ENCODE measurements around the gene CA10. TPM values are rescaled to one million over a fixed set of nuclear protein-coding genes. Genes with fewer than 3 reads are reported as not detected.

Gene CA10
- polyA plus RNA-seq, 1 donor (not counting 4 experiments of a cell fraction or from before 2014, with no cell fraction given), result 2.9 TPM

DNA sequence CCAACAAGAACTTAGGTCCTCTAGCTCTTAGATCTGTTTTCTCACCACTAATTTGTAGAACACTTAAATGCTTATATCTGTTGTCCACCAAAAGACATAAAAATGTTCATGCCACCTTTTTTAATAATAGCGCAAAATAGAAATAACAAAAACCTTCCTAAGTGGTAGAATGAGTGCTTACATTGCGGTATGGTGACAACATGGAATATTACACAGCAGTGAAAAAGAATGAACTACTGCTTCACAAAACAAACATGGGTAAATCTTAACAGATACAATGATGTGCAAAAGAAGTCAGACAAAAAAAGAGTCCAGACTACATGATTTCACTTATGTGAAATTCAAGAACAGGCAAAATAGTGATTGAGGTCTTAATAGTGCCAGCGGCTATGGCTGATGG, 351.1 kb downstream of the CA10 start:
- Histone ChIP-seq H3K9me1 (ENCODE audit: control insufficient read depth, extremely low read depth, insufficient read depth, low read length) (no peaks in the 10 kb centered on the region), H3K4me2 (ENCODE audit: control insufficient read depth, extremely low read depth, insufficient read depth, low read depth, low read length) (no peak overlapping the region), H3K4me1 (ENCODE audit: control insufficient read depth, extremely low read depth, insufficient read depth, low read length) (no peaks in the 10 kb centered on the region), H3K79me2 (ENCODE audit: control insufficient read depth, insufficient read depth, low read length) (no peaks in the 10 kb centered on the region), H3K9me3 (ENCODE audit: control insufficient read depth, low read depth, low read length) (no peaks in the 10 kb centered on the region), H2AFZ (ENCODE audit: control insufficient read depth, low read length) (no peak overlapping the region), H3K4me3 (ENCODE audit: control insufficient read depth in 2 of 3, extremely low read depth in 1 of 3, insufficient read depth in 2 of 3, low read depth in 1 of 3, low read length in 3 of 3) (no peak overlapping the region), H4K20me1 (ENCODE audit: control insufficient read depth, extremely low read depth, insufficient read depth, low read length) (no peaks in the 10 kb centered on the region), H3K27ac (ENCODE audit: control insufficient read depth, insufficient read depth, low read length) (no peak overlapping the region), H3K36me3 (ENCODE audit: control insufficient read depth in 2 of 2, extremely low read depth in 1 of 2, insufficient read depth in 2 of 2, low read length in 2 of 2) (no peaks in the 10 kb centered on the region), H3K9ac (ENCODE audit: control insufficient read depth, extremely low read depth, insufficient read depth, low read length) (no peak overlapping the region), H3K27me3 (ENCODE audit: control insufficient read depth, extremely low read depth, insufficient read depth, low read length) (no peaks in the 10 kb centered on the region)
- dilution Hi-C loops (cut with MboI; ENCODE audit: extremely low pct_ligation_motif_present, low sequenced_read_pairs), result no loop called here
- no peak for FAIRE-seq
- DNase-seq (ENCODE audit: low read depth, low spot score), result no peak
- TF ChIP-seq, protein P1, sequence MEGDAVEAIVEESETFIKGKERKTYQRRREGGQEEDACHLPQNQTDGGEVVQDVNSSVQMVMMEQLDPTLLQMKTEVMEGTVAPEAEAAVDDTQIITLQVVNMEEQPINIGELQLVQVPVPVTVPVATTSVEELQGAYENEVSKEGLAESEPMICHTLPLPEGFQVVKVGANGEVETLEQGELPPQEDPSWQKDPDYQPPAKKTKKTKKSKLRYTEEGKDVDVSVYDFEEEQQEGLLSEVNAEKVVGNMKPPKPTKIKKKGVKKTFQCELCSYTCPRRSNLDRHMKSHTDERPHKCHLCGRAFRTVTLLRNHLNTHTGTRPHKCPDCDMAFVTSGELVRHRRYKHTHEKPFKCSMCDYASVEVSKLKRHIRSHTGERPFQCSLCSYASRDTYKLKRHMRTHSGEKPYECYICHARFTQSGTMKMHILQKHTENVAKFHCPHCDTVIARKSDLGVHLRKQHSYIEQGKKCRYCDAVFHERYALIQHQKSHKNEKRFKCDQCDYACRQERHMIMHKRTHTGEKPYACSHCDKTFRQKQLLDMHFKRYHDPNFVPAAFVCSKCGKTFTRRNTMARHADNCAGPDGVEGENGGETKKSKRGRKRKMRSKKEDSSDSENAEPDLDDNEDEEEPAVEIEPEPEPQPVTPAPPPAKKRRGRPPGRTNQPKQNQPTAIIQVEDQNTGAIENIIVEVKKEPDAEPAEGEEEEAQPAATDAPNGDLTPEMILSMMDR (optimal IDR thresholded peaks at IDR 0.05 in 1 of 3, IDR thresholded peaks at IDR 0.05 in 1 of 3, conservative IDR thresholded peaks at IDR 0.05 in 1 of 3; ENCODE audit: extremely low read depth in 1 of 3, insufficient read depth in 2 of 3, low read length in 3 of 3), result no peak
- no peak for TF ChIP-seq EZH2 (IDR thresholded peaks at IDR 0.05; ENCODE audit: low read length)

DNA sequence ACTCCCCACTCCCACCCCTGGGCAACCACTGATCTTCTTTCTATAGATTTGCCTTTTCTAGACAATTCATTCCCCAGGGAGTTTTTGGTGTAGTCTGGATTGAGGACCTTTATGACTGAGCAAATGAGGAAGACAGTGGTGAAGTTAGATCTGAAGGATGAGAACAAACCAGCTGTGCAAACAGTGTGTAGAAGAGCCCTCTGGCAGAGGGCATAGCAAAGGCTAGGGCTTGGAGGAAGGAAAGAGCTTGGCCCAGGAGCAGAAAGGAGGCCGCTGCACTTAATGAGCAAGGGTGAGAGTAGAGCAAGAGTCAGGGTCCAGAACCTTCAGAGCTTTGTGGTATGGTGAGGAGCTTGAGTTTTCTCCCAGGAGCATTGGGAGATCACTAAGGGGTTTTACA, 352.7 kb downstream of the CA10 start:
- Histone ChIP-seq H3K79me2 (ENCODE audit: control insufficient read depth, insufficient read depth, low read length) (no peaks in the 10 kb centered on the region), H3K36me3 (ENCODE audit: control insufficient read depth in 2 of 2, extremely low read depth in 1 of 2, insufficient read depth in 2 of 2, low read length in 2 of 2) (no peaks in the 10 kb centered on the region), H3K9me1 (ENCODE audit: control insufficient read depth, extremely low read depth, insufficient read depth, low read length) (no peaks in the 10 kb centered on the region), H3K4me3 (ENCODE audit: control insufficient read depth in 2 of 3, extremely low read depth in 1 of 3, insufficient read depth in 2 of 3, low read depth in 1 of 3, low read length in 3 of 3) (no peak overlapping the region), H3K9ac (ENCODE audit: control insufficient read depth, extremely low read depth, insufficient read depth, low read length) (no peak overlapping the region), H3K27ac (ENCODE audit: control insufficient read depth, insufficient read depth, low read length) (no peak overlapping the region), H3K4me2 (ENCODE audit: control insufficient read depth, extremely low read depth, insufficient read depth, low read depth, low read length) (no peak overlapping the region), H3K4me1 (ENCODE audit: control insufficient read depth, extremely low read depth, insufficient read depth, low read length) (no peaks in the 10 kb centered on the region), H3K9me3 (ENCODE audit: control insufficient read depth, low read depth, low read length) (no peaks in the 10 kb centered on the region), H3K27me3 (ENCODE audit: control insufficient read depth, extremely low read depth, insufficient read depth, low read length) (no peaks in the 10 kb centered on the region), H4K20me1 (ENCODE audit: control insufficient read depth, extremely low read depth, insufficient read depth, low read length) (no peaks in the 10 kb centered on the region), H2AFZ (ENCODE audit: control insufficient read depth, low read length) (no peak overlapping the region)
- dilution Hi-C loops (cut with MboI; ENCODE audit: extremely low pct_ligation_motif_present, low sequenced_read_pairs), result no loop called here
- no peak for TF ChIP-seq EZH2 (IDR thresholded peaks at IDR 0.05; ENCODE audit: low read length)
- TF ChIP-seq, protein P1 (optimal IDR thresholded peaks at IDR 0.05 in 1 of 3, IDR thresholded peaks at IDR 0.05 in 1 of 3, conservative IDR thresholded peaks at IDR 0.05 in 1 of 3; ENCODE audit: extremely low read depth in 1 of 3, insufficient read depth in 2 of 3, low read length in 3 of 3), result no peak
- DNase-seq (ENCODE audit: low read depth, low spot score), result no peak
- no peak for FAIRE-seq

Measured in keratinocyte (primary cell).